GM19099 (cell line): Measurements from ENCODE around the gene GCN1.

Experiments
- POLR2A ChIP-seq: IDR thresholded peaks from 3 replicates; pipeline ENCODE4 v1.6.1; 2011; ENCODE audit warnings: low read depth; ENCODE audit not compliant: insufficient read length; ENCODE audit errors: extremely low read depth

GCN1 gene

DNA sequence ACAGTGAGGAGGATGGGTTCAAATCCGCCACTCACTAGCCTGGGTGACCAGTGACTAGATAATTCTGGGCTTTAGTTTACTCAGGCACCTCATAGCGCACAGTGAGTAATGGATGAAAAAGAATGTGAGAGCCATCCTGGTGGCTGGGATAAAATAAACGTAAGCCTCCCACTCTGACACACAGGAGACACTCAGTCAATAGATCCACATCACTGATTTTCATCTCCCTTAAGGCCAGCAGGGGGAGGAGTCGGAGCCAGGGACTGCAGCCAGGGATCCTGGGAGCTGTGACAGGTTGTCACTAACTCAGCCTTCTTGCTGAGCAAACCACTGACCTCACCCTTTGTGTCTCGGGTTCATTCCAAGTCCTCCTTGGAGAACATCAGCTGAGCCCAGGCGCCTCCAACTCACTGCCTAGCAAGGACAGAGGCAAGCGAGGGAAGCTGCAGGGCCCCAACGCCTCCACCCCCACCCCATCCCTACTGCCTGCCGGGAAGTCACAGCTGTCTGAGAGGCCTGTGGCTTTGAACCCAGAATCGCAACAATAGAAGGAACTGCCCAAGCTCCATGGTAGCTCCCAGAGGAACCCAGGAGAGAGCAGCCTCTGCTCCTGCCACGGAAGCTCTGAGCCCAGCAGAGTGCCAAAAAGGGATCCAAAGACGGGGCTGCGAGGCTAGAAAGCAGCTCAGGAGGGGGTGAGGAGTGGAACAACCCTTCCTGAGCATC lies 40.3 kb upstream of the GCN1 start:
- TF ChIP-seq POLR2A = no peak

DNA sequence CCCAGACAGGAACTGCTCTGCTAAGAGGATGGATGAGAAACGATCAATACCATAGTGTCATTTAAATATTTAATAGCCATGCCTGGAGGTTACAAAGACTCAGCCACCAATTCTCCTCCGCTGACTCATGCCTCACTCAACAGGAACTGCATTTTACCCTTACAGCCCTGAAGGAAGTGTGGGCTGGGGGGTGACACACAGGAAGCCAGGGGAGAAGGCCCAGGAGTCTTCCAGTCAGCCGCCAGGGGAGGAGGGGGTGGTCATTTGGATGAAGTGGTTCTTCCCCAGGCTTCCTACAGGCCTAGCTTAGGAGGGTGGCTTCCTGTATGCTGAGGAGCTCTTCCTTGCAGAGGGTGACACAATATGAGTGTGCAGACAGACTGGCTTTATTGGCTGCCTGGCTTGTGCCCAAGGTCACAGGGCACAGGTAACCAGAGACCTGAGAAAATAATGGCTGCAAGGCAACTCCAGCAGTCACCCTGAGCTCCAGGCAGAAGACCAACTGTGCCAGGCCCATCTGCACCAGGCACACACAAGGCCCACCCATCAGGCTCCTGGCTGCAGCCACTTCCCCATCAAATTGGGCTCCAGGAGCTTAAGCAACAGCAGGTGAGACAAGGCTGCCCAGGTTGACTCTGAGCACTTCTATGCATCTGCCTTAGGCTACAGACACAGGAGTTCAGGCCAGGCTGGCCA lies 36.9 kb upstream of the GCN1 start:
- TF ChIP-seq POLR2A = no peak

DNA sequence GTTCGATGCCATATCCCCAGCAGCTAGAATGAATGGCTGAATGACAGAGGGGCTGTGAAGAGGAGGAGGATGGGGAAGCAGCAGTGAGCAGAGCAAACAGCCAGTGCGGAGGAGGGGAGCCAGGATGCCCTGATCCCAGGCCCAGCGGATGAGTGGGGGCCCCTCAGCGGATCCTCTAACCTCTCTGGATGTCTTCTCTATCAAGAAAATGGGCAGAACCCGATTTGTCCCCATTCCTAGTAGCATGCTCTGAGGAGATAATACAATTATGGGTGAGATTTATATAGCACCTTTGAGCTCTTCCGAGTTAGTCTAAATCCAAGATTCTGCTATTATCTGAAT lies 36.4 kb upstream of the GCN1 start:
- TF ChIP-seq POLR2A = no peak

DNA sequence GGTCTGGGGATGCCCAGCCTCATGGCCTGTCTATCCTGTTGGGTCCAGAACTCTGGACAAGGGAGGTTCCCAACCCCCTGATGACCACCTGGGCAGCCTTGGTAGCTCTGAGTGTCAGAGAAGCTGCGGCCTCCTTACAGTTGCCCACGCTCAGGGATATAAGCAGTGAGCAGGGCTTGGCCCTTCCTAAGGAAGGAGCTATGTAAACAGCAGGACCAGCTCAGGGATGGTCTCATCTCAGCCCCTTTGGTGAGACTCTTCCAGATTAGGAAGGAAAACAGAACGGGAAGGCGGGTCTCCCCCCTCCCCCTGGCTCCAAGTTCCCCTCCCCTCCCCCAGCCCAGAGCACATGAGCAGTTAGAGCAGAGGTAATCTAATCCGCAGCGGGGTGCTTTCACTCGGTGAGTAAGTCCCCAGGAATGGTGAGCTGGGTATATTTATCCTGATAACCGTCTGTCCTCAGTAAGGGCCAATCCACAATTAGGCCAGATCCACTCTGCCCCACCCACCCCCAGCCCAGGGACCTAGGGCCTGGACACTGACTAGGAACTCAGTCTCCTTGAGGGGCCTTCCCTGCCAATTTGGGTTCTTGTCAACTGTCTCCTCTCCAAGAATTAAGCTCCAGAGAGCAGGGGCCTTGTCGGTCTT lies 35.9 kb upstream of the GCN1 start:
- TF ChIP-seq POLR2A = no peak

DNA sequence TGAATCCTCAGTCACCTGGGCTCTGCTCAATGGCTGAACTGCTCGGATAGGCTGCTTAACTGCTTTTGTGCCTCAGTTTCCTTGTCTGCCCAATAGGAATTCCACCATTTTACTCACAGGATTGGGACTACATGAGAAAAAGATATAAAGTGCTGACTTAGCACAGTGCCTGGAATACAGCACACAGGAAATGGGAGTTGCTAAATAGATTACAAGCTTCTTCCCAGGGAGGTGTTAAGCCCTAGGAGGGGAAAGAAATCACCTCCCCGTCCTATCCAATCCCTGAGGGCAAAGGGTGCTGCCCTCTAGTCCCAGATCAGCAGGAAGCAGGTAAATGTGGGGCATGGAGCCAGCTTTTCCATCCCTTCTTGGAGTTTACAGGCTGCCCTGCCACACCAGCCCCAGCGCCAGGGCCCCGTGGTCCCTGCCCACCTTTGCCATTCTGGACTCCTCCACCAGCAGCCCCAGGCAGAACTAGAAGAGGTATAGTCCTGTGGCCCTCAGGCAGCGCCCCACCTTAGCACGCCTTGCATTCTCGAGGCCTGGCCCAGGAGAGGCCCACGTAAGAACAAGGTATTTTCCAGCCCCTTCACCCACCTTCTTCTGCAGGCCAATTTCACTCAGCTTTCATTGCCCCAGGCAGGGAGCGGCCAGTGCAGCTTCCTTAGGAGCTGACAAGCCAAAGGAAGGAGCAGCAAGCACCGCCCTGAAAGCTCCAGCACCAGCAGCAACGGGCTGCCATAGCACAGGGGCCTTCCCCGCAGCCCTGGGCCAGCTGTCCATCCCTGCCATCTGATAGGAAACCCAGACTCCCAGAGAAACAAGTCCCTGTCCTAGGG lies 35.2 kb upstream of the GCN1 start:
- no peak for TF ChIP-seq POLR2A

DNA sequence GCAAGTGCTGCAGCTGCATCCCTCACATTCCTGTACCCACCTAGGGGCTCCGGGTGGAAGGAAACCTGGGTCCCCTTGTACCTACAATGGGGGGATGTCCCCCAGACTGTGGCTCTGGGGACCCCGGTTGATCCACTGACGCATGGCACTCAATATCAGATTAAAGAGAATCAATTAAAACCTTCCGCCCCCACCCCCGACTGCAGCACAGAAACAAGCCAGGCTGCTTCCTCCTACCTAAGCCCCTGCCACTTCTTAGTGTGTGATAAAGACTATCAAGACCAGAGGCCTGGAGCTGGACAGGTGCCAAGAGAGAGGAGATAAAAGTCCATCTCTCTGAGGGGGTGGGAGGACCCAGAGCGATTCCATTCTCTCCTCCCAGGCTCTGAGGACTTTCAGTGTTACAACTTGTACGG lies 34.6 kb upstream of the GCN1 start:
- TF ChIP-seq POLR2A = no peak

DNA sequence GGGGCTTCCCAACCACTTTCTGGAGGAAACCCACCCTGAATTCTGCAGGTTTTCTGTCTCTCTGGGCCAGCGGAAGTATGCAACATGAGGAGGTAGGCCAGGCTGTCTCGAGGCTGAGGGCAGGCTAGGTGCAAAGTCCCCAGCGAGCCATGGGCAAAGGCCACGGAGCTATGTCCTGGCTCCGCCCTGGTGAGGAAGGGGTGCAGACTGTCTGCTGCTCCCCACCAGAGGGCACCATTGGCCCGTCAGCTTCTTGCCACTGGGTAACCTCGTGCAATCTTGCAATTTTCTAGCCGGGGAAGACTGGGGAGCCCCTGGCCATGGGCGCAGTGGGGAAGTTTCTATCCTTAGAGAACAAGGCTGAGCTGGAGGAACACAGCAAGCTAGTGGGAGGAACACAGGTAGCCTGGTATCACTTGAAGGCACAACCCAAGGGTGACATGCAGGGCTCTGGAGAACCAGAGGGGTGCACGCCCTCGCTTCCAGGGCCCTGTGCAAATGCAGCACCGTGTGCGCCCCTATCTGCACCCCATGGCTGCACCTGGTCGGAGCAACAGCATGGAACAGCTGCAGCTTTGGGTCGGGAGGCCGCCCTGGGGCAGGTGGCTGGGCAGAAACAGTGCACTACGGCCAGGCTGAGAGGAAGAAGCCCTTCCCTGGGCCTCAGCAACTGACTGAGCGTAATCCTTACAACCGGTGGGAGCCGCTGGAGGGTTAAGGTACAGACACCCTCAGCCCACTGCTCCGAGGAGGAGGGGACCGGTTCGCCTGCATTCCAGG lies 34.0 kb upstream of the GCN1 start:
- TF ChIP-seq POLR2A = no peak

DNA sequence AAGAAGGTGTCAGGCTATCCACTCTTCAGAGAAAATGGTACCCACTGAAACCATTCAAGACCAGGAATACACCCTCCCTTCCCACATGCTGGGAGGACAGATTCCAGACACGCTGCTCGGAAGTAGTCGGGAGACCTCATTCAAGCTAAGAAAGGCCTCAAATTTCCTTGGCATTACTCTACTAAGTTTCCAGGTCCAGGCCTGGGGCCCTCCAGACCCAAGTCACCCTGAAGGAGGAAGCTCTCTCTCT lies 33.5 kb upstream of the GCN1 start:
- TF ChIP-seq POLR2A = no peak

DNA sequence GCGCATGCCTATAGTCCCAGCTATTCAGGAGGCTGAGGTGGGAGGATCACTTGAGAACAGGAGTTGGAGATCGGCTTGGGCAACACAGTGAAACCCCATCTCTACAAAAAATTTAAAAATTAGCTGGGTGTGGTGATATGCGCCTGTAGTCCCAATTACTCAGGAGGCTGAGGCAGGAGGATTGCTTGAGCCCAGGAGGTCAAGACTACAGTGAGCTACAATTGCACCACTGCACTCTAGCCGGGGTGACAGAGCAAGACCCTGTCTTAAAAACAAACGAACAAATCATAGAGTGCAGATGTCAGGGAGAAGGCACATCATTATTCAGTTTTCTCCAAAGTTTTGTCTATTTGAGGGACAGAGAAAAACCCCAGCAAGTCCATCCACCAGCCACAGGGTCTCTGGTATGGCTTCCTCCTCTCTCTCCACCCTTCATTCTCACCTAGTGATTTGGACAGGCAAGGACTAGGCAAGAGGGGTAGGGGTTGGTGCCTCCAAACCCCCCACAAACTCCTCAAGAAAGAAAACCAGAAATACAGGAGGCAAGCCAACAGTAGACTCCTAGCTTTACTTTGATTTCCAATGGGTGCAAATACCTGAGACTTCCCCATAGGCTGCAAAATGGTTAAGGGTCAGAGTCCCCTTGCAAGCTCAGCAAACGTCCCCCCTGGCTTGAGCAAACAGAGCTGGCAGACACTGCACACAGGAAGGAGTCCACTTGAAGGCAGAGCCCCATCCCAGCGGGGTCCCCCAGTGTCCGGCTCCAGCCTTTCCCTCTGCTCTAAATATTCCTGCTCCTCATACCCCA lies 32.9 kb upstream of the GCN1 start:
- TF ChIP-seq POLR2A = no peak

DNA sequence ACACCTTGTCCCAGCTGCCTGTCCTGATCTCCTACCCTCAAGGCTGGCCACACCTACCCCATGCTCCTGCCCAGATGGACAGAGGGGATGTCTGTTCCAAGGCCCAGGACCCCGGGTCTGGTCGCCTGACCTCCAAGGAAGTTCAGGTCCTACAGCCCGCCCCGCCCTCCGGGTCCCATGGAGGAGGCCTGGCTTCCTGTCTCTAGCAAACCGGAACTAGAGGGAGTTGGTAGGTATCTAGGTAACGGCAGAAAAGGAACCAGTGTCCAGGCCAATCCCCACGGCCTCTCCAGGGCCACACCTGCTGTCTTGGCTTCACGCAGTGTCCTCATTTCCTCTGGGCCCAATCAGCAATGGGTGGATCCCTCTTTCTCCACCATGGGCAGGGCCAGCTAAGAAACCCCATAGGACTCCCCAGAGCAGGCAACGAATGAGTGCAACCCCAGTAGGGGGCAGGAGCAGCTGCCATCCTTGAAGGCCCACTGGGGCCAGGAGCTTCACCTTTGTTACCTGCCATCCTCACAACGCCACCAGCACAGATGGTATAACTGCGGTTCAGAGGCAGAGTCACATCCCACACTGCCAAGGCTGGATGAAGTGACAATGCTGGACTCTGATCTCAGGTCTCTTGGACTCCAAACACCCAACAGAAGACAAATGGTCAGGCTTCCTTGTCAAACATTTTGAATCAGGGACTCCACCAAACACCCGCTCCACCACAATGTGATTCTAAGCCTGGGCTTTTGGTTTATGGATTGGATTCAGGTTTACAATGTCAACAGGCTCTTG lies 31.5 kb upstream of the GCN1 start:
- no peak for TF ChIP-seq POLR2A

DNA sequence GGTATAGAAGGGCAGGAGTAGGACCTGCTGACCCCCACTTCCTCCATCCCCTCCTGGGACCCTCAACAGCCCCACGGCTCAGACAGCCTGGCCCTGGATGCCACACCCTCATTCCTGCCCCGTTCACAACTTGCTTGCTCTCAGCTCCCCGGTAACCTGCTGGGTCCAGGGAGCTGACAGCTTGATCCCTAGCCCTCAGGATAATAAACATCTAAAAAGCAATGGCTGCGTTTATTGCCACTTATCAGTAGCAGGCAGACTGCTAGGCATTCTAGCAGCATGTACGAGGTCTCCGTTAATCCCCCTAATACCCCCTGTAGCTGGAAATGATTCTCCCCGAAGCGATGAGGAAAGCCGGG lies 30.7 kb upstream of the GCN1 start:
- no peak for TF ChIP-seq POLR2A

DNA sequence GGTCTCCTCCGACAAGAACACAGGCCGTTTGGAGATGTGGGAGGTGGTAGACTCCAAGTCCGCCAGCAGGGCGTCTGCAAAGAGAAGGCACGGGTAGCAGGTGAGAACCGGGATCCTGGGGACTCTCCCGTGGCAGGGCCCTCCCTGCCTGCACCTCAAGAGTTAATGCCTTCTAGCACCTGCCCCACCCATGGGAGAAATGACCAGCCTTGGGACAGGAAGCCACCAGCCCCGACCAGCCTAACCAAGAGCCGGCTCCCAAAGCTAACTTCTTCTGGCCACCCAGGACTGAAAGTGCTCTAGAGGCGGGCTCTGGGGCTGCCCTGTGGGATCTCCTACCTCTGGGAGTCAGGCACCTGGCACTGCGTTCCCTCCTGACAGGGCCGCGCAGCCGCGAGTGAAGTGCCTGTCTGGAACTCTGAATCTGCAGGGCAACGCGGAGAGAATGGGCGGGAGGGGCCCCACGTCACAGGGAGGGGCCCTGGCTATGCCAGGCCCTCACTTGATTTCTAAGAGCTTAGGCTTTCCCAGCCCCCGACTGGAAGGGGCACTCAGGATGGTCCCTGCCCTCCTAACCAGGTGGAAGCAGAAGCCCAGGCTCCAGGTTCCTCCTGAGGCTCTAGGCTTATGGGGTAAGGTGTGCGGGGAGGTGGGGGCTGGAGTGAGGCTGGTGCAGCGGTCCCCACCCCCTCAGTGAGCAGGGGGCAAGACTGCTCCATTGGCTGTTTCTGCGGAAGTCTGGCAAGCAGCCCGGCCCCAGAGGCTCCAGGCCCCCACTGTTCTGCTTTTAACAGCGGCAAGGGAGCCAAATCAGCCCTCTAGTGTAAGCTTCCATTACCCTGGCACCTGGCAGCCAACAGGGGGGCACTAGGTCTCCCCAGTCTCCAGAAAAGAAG lies 30.0 kb upstream of the GCN1 start:
- TF ChIP-seq POLR2A = no peak
